ENCODE results near the gene RPS2. TPM values are rescaled to one million over a fixed set of nuclear protein-coding genes. Genes with fewer than 3 reads are reported as not detected.
A peak's percentile ranks its signal among the peaks of the same experiment; 100 is the strongest.

Gene RPS2
- total RNA-seq, 1 donor from 2014 or later, result 1,490 TPM

DNA sequence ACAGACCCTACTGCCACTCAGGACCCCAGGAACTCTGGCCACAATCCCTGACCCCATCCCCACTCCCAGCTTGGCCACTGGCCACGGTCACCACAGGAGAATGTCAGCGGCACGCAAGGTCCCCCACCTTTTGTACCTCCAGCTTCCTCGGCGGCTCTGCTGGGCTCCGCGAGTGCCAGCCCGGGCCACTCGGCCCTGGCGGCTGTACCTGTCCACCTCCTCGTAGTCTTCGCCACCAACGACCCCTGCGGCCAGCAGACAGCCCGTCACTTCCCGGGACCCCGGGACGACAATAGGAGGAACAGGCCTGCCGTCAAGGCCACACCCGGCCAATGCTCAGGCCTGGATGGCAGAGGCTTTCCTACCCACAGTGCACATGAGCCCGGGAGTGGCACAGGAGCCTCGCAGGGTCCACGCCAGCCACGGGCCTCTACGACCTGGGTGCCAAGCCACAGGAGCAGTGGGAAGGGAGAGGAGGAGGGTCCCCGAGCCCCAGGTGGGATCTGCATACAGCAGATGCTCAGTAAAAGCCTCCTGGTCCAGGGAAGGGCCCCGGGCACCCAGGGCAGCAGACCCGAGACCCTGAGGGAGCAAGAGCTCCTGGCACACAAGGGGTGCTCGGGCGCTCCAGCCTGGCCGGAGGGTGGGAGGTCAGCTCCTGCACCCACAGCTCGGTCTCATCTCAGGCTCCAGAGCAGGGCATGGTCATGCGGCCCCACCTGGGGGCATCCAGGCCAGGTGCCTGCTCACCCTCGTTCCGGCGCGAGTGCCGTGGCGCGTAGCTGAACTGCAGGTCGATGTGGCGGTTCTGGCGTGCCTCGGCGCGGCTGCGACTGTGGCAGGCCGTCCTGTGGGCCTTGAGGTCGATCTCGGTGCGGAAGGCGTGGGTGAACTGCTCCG lies 37.1 kb upstream of the RPS2 start:
- no peaks in the 10 kb centered on the region for H3K27me3 ChIP-seq
- ATAC-seq, result no peak
- no peaks in the 10 kb centered on the region for H3K9me3 ChIP-seq
- no peak for DNase-seq
- intact Hi-C loops (cut with DNase I), result no loop called here
- TF ChIP-seq, protein P1, sequence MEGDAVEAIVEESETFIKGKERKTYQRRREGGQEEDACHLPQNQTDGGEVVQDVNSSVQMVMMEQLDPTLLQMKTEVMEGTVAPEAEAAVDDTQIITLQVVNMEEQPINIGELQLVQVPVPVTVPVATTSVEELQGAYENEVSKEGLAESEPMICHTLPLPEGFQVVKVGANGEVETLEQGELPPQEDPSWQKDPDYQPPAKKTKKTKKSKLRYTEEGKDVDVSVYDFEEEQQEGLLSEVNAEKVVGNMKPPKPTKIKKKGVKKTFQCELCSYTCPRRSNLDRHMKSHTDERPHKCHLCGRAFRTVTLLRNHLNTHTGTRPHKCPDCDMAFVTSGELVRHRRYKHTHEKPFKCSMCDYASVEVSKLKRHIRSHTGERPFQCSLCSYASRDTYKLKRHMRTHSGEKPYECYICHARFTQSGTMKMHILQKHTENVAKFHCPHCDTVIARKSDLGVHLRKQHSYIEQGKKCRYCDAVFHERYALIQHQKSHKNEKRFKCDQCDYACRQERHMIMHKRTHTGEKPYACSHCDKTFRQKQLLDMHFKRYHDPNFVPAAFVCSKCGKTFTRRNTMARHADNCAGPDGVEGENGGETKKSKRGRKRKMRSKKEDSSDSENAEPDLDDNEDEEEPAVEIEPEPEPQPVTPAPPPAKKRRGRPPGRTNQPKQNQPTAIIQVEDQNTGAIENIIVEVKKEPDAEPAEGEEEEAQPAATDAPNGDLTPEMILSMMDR (IDR thresholded peaks at IDR 0.05), result no peak
- H3K27ac ChIP-seq, result no peak overlapping the region
- peaks cover 37% of the 10 kb centered on the region for H3K4me1 ChIP-seq
- H3K36me3 ChIP-seq, result peaks cover 68% of the 10 kb centered on the region
- H3K4me3 ChIP-seq, result no peak overlapping the region

DNA sequence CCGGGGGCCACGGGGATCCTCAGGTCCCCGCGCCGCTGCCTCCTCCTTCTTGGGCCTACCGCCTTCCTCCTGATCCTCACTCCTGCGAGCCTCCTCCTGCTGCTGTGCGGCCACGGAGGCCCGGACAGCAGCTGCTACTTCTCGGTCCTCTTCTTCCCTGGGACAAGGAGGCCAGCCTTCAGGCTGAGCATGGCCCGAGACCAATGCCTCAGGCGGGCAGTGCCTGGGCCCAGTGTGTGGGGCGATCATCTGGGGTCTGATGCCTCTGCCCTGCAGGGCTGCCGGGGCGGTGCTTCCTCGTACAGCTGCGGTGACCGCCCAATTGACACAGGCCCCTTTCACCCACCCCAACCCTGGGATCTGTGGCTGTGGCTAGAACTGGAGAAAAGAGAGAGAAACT lies 36.4 kb upstream of the RPS2 start:
- DNase-seq, result no peak
- no peak overlapping the region for H3K4me3 ChIP-seq
- no peaks in the 10 kb centered on the region for H3K9me3 ChIP-seq
- intact Hi-C loops (cut with DNase I), result no loop called here
- H3K36me3 ChIP-seq, result peaks cover 70% of the 10 kb centered on the region
- no peak overlapping the region for H3K27ac ChIP-seq
- H3K27me3 ChIP-seq, result no peaks in the 10 kb centered on the region
- no peak for ATAC-seq
- TF ChIP-seq, protein P1 (IDR thresholded peaks at IDR 0.05), result no peak
- H3K4me1 ChIP-seq, result peaks cover 34% of the 10 kb centered on the region

- no peak for DNase-seq
- ATAC-seq, result no peak
- peaks cover 24% of the 10 kb centered on the region for H3K4me1 ChIP-seq
- peaks cover 70% of the 10 kb centered on the region for H3K36me3 ChIP-seq
- TF ChIP-seq, protein P1 (IDR thresholded peaks at IDR 0.05), result no peak
- intact Hi-C loops (cut with DNase I), result no loop called here
- no peaks in the 10 kb centered on the region for H3K27me3 ChIP-seq
- no peaks in the 10 kb centered on the region for H3K9me3 ChIP-seq
- H3K27ac ChIP-seq, result no peak overlapping the region
- no peak overlapping the region for H3K4me3 ChIP-seq
Observed at GRCh38 chr16:1999866-2000514, 35.4 kb upstream of the RPS2 start.

GRCh38 chr16:1998852-1999801 lies 34.5 kb upstream of the RPS2 start:
- no peak for DNase-seq
- peaks cover 15% of the 10 kb centered on the region for H3K4me1 ChIP-seq
- H3K27ac ChIP-seq, result no peak overlapping the region
- TF ChIP-seq, protein P1 (IDR thresholded peaks at IDR 0.05), result no peak
- intact Hi-C loops (cut with DNase I), result no loop called here
- no peaks in the 10 kb centered on the region for H3K9me3 ChIP-seq
- H3K27me3 ChIP-seq, result no peaks in the 10 kb centered on the region
- peaks cover 70% of the 10 kb centered on the region for H3K36me3 ChIP-seq
- no peak overlapping the region for H3K4me3 ChIP-seq
- no peak for ATAC-seq

- peaks cover 8% of the 10 kb centered on the region for H3K4me1 ChIP-seq
- H3K9me3 ChIP-seq, result no peaks in the 10 kb centered on the region
- TF ChIP-seq, protein P1 (IDR thresholded peaks at IDR 0.05), result no peak
- intact Hi-C loops (cut with DNase I), result no loop called here
- peaks cover 69% of the 10 kb centered on the region for H3K36me3 ChIP-seq
- DNase-seq (no peak), ATAC-seq (no peak)
- H3K4me3 ChIP-seq, result no peak overlapping the region
- no peaks in the 10 kb centered on the region for H3K27me3 ChIP-seq
- H3K27ac ChIP-seq, result peak overlapping the region; percentile 47
Observed at GRCh38 chr16:1998360-1998835, 33.8 kb upstream of the RPS2 start.

Measured in upper lobe of right lung (tissue), 1 donor.